Activated naive CD4-positive, alpha-beta T cell treated with anti-CD3 and anti-CD28 coated beads for 36 hours (primary cell): ENCODE measurements around the gene GAS2L1. TPM values are rescaled to one million over a fixed set of nuclear protein-coding genes. Genes with fewer than 3 reads are reported as not detected.
A peak's percentile ranks its signal among the peaks of the same experiment; 100 is the strongest.

Experiments used
- CTCF ChIA-PET: fragments of 350-600 bp; sonication (Branson Sonifier 250); formaldehyde crosslinking; loops from one replicate; lab custom pipeline; 2021; ENCODE audit warnings: antibody characterized with exemption; lab: Charles Lee
- DNase-seq: peaks from one replicate; pipeline ENCODE4 v3.0.0-alpha.2; 2020
- H3K27ac Mint-ChIP-seq: one replicate; pipeline ENCODE4 v1.8.0; 2021; ENCODE audit warnings: mild to moderate bottlenecking, mixed read lengths
- H3K27me3 Mint-ChIP-seq: one replicate; pipeline ENCODE4 v1.8.0; 2021; ENCODE audit warnings: low read depth, mixed read lengths
- H3K36me3 Mint-ChIP-seq: one replicate; pipeline ENCODE4 v1.8.0; 2021; ENCODE audit warnings: low read depth, mixed read lengths
- H3K4me1 Mint-ChIP-seq: one replicate; pipeline ENCODE4 v1.8.0; 2021; ENCODE audit warnings: low read depth, mixed read lengths
- H3K4me3 Mint-ChIP-seq: one replicate; pipeline ENCODE4 v1.8.0; 2021; ENCODE audit warnings: mild to moderate bottlenecking, moderate library complexity, mixed read lengths
- H3K9me3 Mint-ChIP-seq: one replicate; pipeline ENCODE4 v1.8.0; 2021; ENCODE audit warnings: mixed read lengths
- intact Hi-C: fragments of 100-400 bp; cut with micrococcal nuclease; formaldehyde crosslinking; loops from one replicate; pipeline ENCODE4 v1.15.1; 2023
- total RNA-seq, 2 experiments: library from RNA; stranded (reverse); gene quantifications; one replicate each; pipeline ENCODE4 v1.2.3, GENCODE V29; 2021

GAS2L1 gene
- total RNA-seq, 2 experiments from 2014 or later = 0.12 to 0.26 TPM

DNA sequence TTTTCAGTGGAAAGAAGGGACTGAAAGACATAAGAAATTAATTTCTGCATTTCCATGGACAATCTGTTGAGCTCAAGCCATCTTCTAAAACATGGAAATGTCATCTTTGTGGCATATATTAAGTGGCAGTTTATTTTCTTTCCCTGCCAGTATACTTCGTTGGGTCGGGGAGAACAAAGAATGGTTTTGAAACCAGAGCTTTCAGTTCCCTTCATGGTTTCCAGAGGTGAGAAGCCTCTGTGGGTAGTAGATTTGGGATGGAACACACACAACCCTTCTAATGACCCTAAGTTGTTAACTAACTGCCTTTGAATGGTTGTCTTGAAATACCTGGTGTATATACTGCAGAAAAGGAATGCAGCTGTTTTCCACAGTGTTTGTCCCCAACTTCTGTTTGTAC, 17.6 kb upstream of the GAS2L1 start:
- Mint-ChIP-seq H3K4me3 (no peak overlapping the region), H3K36me3 (peaks cover 64% of the 10 kb centered on the region), H3K9me3 (no peaks in the 10 kb centered on the region), H3K27me3 (no peaks in the 10 kb centered on the region), H3K27ac (peak overlapping the region; percentile 12), H3K4me1 (peaks cover 17% of the 10 kb centered on the region)
- CTCF ChIA-PET = no interaction called here
- intact Hi-C loops = no loop called here
- no peak for DNase-seq

DNA sequence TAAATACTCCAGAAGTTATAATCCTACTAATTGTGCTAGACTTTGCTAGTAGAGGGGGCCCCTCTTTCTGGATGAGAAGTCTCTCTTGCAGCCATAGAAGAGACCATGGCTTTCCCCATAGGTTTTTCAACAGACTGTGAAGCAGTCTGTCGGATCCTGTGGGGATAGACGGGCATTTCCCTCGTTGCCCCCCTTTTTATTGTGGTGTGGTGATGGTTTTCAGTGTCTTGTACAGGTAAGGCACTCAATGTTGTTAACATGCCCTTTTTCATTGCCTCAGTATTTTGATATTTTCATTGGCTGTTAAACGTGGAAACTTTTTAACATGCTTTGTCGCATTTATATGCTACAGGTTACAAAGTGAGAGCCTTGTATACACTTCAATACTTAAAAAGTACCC, 16.4 kb upstream of the GAS2L1 start:
- CTCF ChIA-PET = no interaction called here
- DNase-seq = no peak
- peaks cover 62% of the 10 kb centered on the region for H3K36me3 Mint-ChIP-seq
- H3K4me3 Mint-ChIP-seq = no peak overlapping the region
- H3K27me3 Mint-ChIP-seq = no peaks in the 10 kb centered on the region
- no peaks in the 10 kb centered on the region for H3K9me3 Mint-ChIP-seq
- H3K27ac Mint-ChIP-seq = no peak overlapping the region
- intact Hi-C loops = no loop called here
- peaks cover 15% of the 10 kb centered on the region for H3K4me1 Mint-ChIP-seq

DNA sequence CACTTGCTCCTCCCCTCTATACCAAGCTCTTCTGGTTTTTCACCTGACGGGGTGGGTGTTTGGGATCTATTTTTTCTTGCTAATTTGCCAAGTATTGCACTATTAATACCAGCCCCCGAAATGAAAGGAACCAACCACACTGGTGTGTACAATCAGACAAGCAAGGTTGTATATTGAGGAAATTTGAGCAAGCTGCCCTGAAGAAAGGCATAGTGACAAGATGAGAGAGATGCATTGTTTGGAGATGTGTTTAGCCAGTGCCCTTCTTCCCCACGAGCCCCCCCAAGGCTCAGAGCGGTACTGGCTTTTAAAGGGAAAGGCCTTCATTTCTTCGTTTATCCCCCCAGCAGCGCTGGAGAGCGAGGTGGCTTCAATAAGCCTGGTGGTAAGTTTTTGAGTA, 15.2 kb upstream of the GAS2L1 start:
- CTCF ChIA-PET = interaction anchor here (0.6 kb wide), 1 partner anchor 196 kb away, joined by 5 read pairs; no protein-coding TSS in a partner anchor
- H3K4me3 Mint-ChIP-seq = no peak overlapping the region
- peaks cover 61% of the 10 kb centered on the region for H3K36me3 Mint-ChIP-seq
- H3K4me1 Mint-ChIP-seq = peaks cover 15% of the 10 kb centered on the region
- intact Hi-C loops = no loop called here
- H3K9me3 Mint-ChIP-seq = no peaks in the 10 kb centered on the region
- DNase-seq = no peak
- no peaks in the 10 kb centered on the region for H3K27me3 Mint-ChIP-seq
- no peak overlapping the region for H3K27ac Mint-ChIP-seq

DNA sequence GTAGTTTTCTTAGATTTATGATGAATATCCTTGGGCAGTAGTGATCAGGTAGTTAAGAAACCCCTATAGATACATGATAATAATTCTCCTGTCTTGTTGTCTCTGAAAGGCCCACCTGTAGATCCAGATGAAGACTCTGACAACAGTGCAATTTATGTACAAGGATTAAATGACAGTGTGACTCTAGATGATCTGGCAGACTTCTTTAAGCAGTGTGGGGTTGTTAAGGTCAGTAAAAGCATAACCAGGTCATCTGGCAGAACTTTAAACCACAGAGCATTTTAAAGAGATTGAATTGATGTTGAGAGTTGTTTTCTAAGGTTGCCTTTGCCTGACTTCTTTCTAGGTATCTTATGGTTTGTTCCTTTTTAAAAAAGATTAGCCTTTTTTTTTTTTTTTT, 14.1 kb upstream of the GAS2L1 start:
- H3K36me3 Mint-ChIP-seq = peaks cover 59% of the 10 kb centered on the region
- CTCF ChIA-PET = interaction anchor here (0.7 kb wide), 1 partner anchor 151 kb away, joined by 3 read pairs; no protein-coding TSS in a partner anchor

DNA sequence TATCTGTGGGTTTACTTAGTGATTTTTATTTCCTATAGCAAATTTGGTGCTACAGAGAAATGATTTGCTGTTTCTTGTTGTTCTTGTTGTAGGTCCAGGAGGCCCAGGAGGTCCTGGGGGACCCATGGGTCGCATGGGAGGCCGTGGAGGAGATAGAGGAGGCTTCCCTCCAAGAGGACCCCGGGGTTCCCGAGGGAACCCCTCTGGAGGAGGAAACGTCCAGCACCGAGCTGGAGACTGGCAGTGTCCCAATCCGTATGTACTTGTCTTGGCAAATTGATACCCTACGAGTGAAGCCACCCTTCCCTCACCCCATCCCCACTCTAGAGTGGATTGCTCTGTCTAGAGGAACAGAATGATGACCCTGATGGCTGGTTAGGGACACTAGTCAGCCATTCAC, 7.8 kb upstream of the GAS2L1 start:
- Mint-ChIP-seq H3K36me3 (peaks cover 48% of the 10 kb centered on the region), H3K4me1 (no peaks in the 10 kb centered on the region), H3K27ac (no peak overlapping the region), H3K4me3 (no peak overlapping the region), H3K27me3 (no peaks in the 10 kb centered on the region), H3K9me3 (no peaks in the 10 kb centered on the region)
- DNase-seq = no peak
- intact Hi-C loops = no loop called here
- CTCF ChIA-PET = interaction anchor here (1.6 kb wide), 1 partner anchor 8 kb away, joined by 4 read pairs; the partner anchor contains the start of gene GAS2L1

More for the DNA sequence above, 14.1 kb upstream of the GAS2L1 start:
- intact Hi-C loops = no loop called here
- Mint-ChIP-seq H3K4me3 (no peak overlapping the region), H3K4me1 (peaks cover 10% of the 10 kb centered on the region), H3K27ac (no peak overlapping the region), H3K9me3 (no peaks in the 10 kb centered on the region), H3K27me3 (no peaks in the 10 kb centered on the region)
- no peak for DNase-seq

DNA sequence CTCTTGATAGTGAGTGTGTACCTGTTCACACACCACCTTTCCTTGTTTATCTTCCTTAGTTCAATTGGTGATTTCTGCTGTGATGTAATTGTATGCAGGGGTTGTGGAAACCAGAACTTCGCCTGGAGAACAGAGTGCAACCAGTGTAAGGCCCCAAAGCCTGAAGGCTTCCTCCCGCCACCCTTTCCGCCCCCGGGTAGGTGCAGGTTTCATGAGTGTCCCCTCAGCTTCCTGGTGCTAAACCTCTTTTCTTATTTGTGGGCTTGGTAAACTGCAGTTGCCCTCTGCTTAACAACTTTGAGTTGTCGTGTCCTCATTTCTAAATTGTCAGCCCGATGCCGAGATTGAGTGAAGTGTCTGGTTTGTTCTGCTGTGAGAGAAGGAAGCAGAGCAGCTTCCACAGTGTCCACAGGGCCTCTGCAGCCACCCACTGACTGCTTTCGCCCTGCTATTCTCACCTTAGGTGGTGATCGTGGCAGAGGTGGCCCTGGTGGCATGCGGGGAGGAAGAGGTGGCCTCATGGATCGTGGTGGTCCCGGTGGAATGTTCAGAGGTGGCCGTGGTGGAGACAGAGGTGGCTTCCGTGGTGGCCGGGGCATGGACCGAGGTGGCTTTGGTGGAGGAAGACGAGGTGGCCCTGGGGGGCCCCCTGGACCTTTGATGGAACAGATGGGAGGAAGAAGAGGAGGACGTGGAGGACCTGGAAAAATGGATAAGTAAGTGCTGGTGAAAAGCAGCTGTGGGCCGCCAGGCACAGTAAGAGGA, 7.1 kb upstream of the GAS2L1 start:
- Mint-ChIP-seq H3K9me3 (no peaks in the 10 kb centered on the region), H3K4me1 (no peaks in the 10 kb centered on the region), H3K27me3 (peaks cover 1% of the 10 kb centered on the region), H3K27ac (no peak overlapping the region), H3K4me3 (no peak overlapping the region), H3K36me3 (peaks cover 47% of the 10 kb centered on the region)
- DNase-seq = no peak
- CTCF ChIA-PET = no interaction called here
- intact Hi-C loops = no loop called here

DNA sequence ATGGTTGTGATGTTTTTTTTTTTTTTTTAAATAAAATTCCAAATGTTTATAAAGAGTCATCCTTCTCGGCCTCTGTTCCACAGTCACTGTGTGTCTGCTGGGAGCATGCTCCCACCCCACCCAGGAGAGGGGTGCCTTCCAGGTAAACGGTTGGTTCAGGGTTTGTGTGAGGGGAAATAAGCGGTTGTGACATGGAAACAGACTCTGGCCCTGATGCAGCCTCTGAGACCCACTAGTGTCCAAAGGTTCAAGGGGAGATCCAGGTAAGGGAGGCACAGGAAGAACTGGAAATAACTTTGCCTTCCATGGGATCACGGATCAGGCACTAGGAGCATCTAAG, 6.0 kb upstream of the GAS2L1 start:
- CTCF ChIA-PET = interaction anchor here (2.1 kb wide), 1 partner anchor 13 kb away, joined by 9 read pairs; no protein-coding TSS in a partner anchor
- no peaks in the 10 kb centered on the region for H3K4me1 Mint-ChIP-seq
- H3K27ac Mint-ChIP-seq = no peak overlapping the region
- H3K27me3 Mint-ChIP-seq = peaks cover 9% of the 10 kb centered on the region
- peaks cover 38% of the 10 kb centered on the region for H3K36me3 Mint-ChIP-seq
- no peak overlapping the region for H3K4me3 Mint-ChIP-seq
- intact Hi-C loops = no loop called here
- no peak for DNase-seq
- no peaks in the 10 kb centered on the region for H3K9me3 Mint-ChIP-seq

DNA sequence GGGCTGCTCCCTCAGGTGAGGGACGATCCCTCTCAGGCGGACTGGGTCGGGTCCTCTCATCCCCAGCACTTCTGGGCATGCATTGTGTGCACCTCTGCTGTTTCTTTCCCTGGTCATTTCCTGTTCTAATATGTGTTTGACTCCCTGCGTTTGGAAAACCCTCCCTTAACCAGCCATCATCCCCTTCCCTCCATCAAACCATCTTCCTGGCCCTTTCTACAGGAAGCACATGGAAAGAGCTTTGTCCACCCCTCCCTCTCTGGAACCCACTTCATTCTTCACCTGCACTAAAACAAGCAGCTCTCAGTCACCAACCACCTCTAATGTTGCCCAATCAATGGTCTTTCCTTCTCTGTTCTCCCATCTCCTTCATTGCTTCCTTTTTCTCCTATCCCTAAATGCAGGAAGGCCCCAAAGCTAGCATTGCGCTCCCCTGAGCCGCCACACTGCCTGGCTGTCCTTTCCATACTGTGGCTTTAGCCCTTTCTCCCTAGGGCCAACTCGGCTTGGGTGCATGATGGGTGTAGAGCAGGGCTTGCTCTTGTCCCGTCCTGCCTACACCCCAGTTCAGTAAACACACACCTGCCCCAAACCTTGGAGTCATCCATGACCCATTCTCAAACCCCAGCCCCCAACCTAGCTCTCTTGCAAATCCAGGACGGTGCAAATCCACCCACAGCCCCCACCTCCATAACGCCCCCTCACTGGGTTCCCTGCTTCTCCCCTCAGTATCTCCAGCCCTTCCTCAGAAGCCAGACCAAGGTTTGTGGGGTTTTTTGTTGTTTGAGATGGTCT, 5.4 kb upstream of the GAS2L1 start:
- Mint-ChIP-seq H3K27ac (peak overlapping the region; percentile 46), H3K36me3 (peaks cover 35% of the 10 kb centered on the region), H3K4me1 (peaks cover 2% of the 10 kb centered on the region), H3K4me3 (no peak overlapping the region), H3K27me3 (peaks cover 14% of the 10 kb centered on the region), H3K9me3 (no peaks in the 10 kb centered on the region)
- CTCF ChIA-PET = interaction anchor here (2.1 kb wide), 1 partner anchor 12 kb away, joined by 9 read pairs; no protein-coding TSS in a partner anchor
- intact Hi-C loops = no loop called here
- DNase-seq = no peak

DNA sequence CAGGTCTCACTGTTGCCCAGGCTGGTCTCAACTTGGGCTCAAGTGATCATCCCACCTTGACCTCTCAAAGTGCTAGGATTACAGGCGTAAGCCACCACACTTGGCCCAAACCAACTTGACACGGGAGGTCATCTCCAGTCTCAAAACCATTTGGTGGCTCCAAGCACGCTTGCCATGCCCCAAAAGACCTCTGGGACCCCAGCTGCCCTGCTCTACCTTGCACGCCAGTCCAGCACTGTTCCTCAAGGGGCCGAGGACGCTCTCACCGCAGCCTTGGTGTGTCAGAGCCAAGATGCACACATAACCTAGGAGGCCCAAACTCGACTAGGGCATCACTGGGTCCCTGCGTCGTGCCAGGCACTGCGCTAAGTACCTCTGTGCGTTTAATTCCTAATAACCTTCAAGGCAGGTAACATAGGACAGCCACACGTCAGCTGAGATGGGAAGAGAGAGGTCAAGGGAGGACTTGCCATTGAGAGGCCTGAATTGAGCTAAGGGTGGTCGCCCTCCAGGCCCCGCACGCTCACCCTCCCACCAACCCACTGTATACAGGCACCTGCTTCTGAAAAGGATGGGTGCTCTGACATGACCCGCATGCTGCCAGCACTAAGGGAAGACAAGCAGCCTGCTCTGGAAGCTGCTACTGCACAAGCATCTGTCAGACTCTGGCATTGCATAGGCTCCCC, 4.6 kb upstream of the GAS2L1 start:
- Mint-ChIP-seq H3K9me3 (no peaks in the 10 kb centered on the region), H3K4me3 (no peak overlapping the region), H3K27ac (no peak overlapping the region), H3K4me1 (peaks cover 4% of the 10 kb centered on the region), H3K27me3 (peaks cover 18% of the 10 kb centered on the region), H3K36me3 (peaks cover 33% of the 10 kb centered on the region)
- intact Hi-C loops = no loop called here
- no peak for DNase-seq
- CTCF ChIA-PET = interaction anchor here (2.1 kb wide), 1 partner anchor 11 kb away, joined by 9 read pairs; no protein-coding TSS in a partner anchor

DNA sequence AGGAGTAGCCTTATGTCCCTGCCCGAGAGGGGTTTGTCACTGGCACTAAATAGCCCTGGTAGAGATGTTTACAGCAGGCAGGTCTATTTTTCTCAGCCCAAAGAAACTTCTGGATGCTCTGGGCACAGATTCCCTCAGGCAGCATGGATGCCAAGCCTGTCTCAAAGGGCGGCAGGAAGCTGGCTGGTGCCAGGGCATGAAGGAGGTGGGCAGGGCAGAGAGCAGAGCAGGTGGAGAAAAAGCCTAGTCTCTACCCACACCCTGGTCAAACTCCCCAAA, 4.1 kb upstream of the GAS2L1 start:
- no peak for DNase-seq
- peaks cover 29% of the 10 kb centered on the region for H3K36me3 Mint-ChIP-seq
- no peaks in the 10 kb centered on the region for H3K9me3 Mint-ChIP-seq
- H3K4me1 Mint-ChIP-seq = peaks cover 5% of the 10 kb centered on the region
- CTCF ChIA-PET = interaction anchor here (2.1 kb wide), 1 partner anchor 11 kb away, joined by 9 read pairs; no protein-coding TSS in a partner anchor
- intact Hi-C loops = no loop called here
- H3K27me3 Mint-ChIP-seq = peaks cover 19% of the 10 kb centered on the region
- H3K27ac Mint-ChIP-seq = no peak overlapping the region
- H3K4me3 Mint-ChIP-seq = no peak overlapping the region

DNA sequence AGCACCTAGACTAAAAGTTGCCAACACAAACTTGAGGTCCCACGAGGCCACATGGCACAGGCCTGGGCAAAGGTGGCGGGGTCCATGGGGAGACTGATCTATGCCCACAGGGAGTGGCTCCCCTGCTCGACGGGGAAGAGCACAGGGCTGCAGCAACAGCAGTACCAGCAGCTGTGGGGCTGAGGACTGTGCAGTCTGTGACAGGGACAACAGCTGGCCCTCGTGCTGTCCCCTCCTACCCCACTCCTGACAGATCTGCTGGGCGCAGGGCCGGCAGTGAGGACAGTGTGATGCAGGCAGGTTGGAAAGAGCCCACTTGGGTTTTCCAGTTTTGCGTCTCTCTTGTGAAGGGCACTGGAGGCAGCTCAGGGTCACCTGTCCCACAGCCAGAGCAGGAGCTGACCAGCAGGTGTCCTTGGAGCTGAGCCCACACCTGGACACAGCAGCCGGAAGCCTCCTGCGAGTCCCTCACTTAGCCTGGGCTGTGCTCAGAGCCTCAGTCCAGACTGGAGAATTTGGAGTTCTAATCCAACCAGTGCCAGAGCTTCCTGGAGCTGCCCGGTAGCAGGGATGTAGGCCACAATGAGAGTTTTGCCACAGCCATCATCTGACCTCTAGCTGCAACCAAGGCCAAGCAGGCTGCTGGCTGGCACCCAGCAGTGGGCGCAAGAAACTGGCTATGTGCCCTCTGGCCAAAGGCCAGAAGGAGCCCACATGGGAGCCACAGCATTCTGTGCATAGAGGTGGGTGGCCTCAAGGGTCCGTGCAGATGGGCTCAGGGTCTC, 3.6 kb upstream of the GAS2L1 start:
- Mint-ChIP-seq H3K27ac (no peak overlapping the region), H3K4me3 (no peak overlapping the region), H3K4me1 (peaks cover 7% of the 10 kb centered on the region), H3K27me3 (peaks cover 23% of the 10 kb centered on the region), H3K36me3 (peaks cover 23% of the 10 kb centered on the region), H3K9me3 (no peaks in the 10 kb centered on the region)
- CTCF ChIA-PET = interaction anchor here (0.8 kb wide), 1 partner anchor 35 kb away, joined by 3 read pairs; no protein-coding TSS in a partner anchor
- DNase-seq = no peak
- intact Hi-C loops = no loop called here

DNA sequence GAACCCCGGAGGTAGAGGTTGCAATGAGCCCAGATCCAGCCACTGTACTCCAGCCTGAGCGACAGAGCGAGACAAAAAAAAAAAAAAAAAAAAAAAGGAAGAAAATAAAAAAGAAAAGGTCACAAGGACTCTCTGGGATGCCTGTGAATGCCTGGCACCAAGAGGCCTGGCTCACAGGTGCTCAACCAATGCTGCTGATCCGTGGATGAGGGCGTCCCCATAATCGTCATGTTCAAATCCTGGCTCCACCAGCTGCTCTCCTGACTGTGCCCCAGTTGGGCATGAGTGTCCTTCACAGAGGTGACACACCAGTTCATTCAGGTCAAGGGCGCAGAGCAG, 645 bp upstream of the GAS2L1 start:
- H3K27me3 Mint-ChIP-seq = peaks cover 23% of the 10 kb centered on the region
- intact Hi-C loops = no loop called here
- H3K27ac Mint-ChIP-seq = no peak overlapping the region
- DNase-seq = no peak
- H3K4me3 Mint-ChIP-seq = peak overlapping the region; percentile 63
- H3K36me3 Mint-ChIP-seq = peaks cover 5% of the 10 kb centered on the region
- peaks cover 9% of the 10 kb centered on the region for H3K4me1 Mint-ChIP-seq
- CTCF ChIA-PET = interaction anchor here (0.7 to 1.7 kb wide), 3 partner anchors 8 to 808 kb away, joined by 4 read pairs; no protein-coding TSS in a partner anchor
- H3K9me3 Mint-ChIP-seq = no peaks in the 10 kb centered on the region
